Right ventricle myocardium inferior (tissue), 1 donor: ENCODE results near the gene CTCFL. TPM values are rescaled to one million over a fixed set of nuclear protein-coding genes. Genes with fewer than 3 reads are reported as not detected.
A peak's percentile ranks its signal among the peaks of the same experiment; 100 is the strongest.

Experiments
- ATAC-seq: fragments of 200-7000 bp; cut with Tn5 transposase; one replicate; pipeline ENCODE4 v1.9.1; 2020; ENCODE audit warnings: mild to moderate bottlenecking, moderate library complexity
- DNase-seq: peaks from one replicate; pipeline ENCODE4 v3.0.0; 2021; ENCODE audit errors: missing footprints
- intact Hi-C: fragments of 100-400 bp; cut with DNase I; formaldehyde crosslinking; loops from one replicate; pipeline ENCODE4 v1.11.0; 2022
- total RNA-seq: library from RNA; stranded (reverse); fragmentation: NEBNext Ultra II Directional; extraction: Animal tissue kit (Norgen Biotek cat#: 25700); gene quantifications from one replicate; pipeline ENCODE4 v1.2.1, GENCODE V29; 2021
- donor health status: DM: no; HTN: yes; CAD: no; lungs with severe emphysema.

CTCFL gene
- total RNA-seq, 1 donor from 2014 or later: not detected

- no peak for ATAC-seq
- intact Hi-C loops: no loop called here
- no peak for DNase-seq
Observed at GRCh38 chr20:57561356-57562279, 36.7 kb upstream of the CTCFL start.

GRCh38 chr20:57560554-57561355, 35.8 kb upstream of the CTCFL start, which contains the start of gene PCK1:
Gene PCK1 (plus strand): TSS chr20:57561110. CDS start chr20:57561412, 302 bp downstream.
- DNase-seq (no peak), ATAC-seq (peak; percentile 81)
- intact Hi-C loops: no loop called here

GRCh38 chr20:57559658-57560553, 35.0 kb upstream of the CTCFL start:
- intact Hi-C loops: no loop called here
- ATAC-seq: no peak
- DNase-seq: no peak

GRCh38 chr20:57559289-57559634, 34.3 kb upstream of the CTCFL start:
- ATAC-seq: no peak
- intact Hi-C loops: no loop called here
- no peak for DNase-seq

- intact Hi-C loops: no loop called here
- DNase-seq: no peak
- ATAC-seq: no peak
Observed at GRCh38 chr20:57558614-57559288, 33.8 kb upstream of the CTCFL start.

- DNase-seq: no peak
- intact Hi-C loops: no loop called here
- ATAC-seq: no peak
Observed at GRCh38 chr20:57557926-57558613, 33.1 kb upstream of the CTCFL start.

GRCh38 chr20:57556980-57557274, 32.0 kb upstream of the CTCFL start:
- ATAC-seq (no peak), DNase-seq (no peak)
- intact Hi-C loops: no loop called here

GRCh38 chr20:57555457-57556184, 30.7 kb upstream of the CTCFL start:
- DNase-seq: no peak
- intact Hi-C loops: no loop called here
- ATAC-seq: no peak

GRCh38 chr20:57553376-57554018, 28.6 kb upstream of the CTCFL start:
- ATAC-seq: no peak
- DNase-seq: no peak
- intact Hi-C loops: no loop called here

- DNase-seq: no peak
Observed at GRCh38 chr20:57552471-57552870, 27.5 kb upstream of the CTCFL start.

GRCh38 chr20:57548177-57549058, 23.5 kb upstream of the CTCFL start:
- intact Hi-C loops: no loop called here
- DNase-seq (no peak), ATAC-seq (no peak)

More at GRCh38 chr20:57552471-57552870, 27.5 kb upstream of the CTCFL start:
- intact Hi-C loops: no loop called here
- ATAC-seq: no peak

- ATAC-seq: no peak
- intact Hi-C loops: no loop called here
- no peak for DNase-seq
Observed at GRCh38 chr20:57546956-57547649, 22.2 kb upstream of the CTCFL start.

- no peak for ATAC-seq
- no peak for DNase-seq
- intact Hi-C loops: no loop called here
Observed at GRCh38 chr20:57545927-57546662, 21.2 kb upstream of the CTCFL start.

GRCh38 chr20:57544838-57545564, 20.1 kb upstream of the CTCFL start:
- ATAC-seq (no peak), DNase-seq (no peak)
- intact Hi-C loops: no loop called here
